Muscle layer of duodenum (tissue), 2 donors: ENCODE measurements around the gene IL10RA.
"Not testable (repeated sequence)": the region's sequence is repeated elsewhere in the genome, so short reads cannot be mapped to it uniquely, and the experiment has no call there.

ENCODE experiments used
- H3K27ac ChIP-seq: one replicate; pipeline ENCODE4 v1.7.0; 2013; ENCODE audit warnings: mild to moderate bottlenecking, low read length
- H3K27me3 ChIP-seq: one replicate; pipeline ENCODE4 v1.7.0; 2013; ENCODE audit warnings: low read depth, mild to moderate bottlenecking, control low read depth, low read length
- H3K36me3 ChIP-seq, 2 donors: one replicate each; pipeline ENCODE4 v1.7.0; 2013; ENCODE audit warnings: low read length in 2 of 2, control low read depth in 1 of 2, mild to moderate bottlenecking in 1 of 2; ENCODE audit not compliant: insufficient read depth in 2 of 2, control insufficient read depth in 1 of 2
- H3K4me1 ChIP-seq, 2 donors: one replicate each; pipeline ENCODE4 v1.7.0; 2013; ENCODE audit warnings: low read length in 2 of 2, mild to moderate bottlenecking in 2 of 2, control low read depth in 1 of 2, moderate library complexity in 1 of 2; ENCODE audit not compliant: insufficient read depth in 2 of 2, control insufficient read depth in 1 of 2
- H3K4me3 ChIP-seq, 2 donors: one replicate each; pipeline ENCODE4 v1.7.0; 2013; ENCODE audit warnings: low read length in 2 of 2, low read depth in 1 of 2, mild to moderate bottlenecking in 1 of 2
- H3K9me3 ChIP-seq, 2 donors: one replicate each; pipeline ENCODE4 v1.7.0; 2013; ENCODE audit warnings: low read length in 2 of 2, control low read depth in 1 of 2, mild to moderate bottlenecking in 1 of 2; ENCODE audit not compliant: control insufficient read depth in 1 of 2
- donor health status: healthy.

IL10RA gene

DNA sequence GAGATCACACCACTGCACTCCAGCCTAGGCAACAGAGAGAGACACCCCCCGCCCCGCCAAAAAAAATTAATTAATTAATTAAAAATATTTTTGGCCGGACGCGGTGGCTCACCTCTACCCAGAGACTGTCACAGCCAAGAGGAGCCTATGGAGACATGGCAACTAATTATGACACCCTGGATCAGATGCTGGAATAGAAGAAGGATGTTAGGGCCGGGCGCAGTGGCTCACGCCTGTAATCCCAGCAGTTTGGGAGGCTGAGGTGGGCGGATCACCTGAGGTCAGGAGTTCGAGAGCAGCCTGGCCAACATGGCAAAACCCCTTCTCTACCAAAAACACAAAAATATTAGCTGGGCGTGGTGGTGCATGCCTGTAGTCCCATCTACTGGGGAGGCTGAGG lies 37.7 kb upstream of the IL10RA start:
- H3K36me3 ChIP-seq, H3K4me1 ChIP-seq, H3K27ac ChIP-seq, H3K4me3 ChIP-seq, H3K27me3 ChIP-seq, H3K9me3 ChIP-seq: not testable (repeated sequence)

DNA sequence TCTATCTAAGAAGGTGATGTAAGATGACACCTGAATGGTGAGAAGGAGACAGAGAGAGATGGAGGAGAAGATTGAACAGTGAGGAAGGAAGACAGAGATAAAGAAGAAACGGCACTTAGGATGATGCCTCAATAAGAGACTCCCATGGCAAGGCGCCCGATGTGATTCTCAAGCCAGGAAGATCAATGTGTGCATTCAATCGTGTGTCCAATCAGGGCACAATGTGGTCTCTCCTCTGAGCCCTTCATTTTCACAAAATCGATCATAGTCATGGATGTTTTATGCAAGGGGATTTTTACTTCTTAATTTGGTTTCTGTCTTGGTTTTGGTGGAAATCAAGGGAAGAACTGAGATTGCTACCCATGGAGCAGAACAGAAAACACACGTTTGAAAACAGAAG lies 37.1 kb upstream of the IL10RA start:
- H3K4me1 ChIP-seq: peaks cover 0 to 4% of the 10 kb centered on the region in 2 donors
- H3K4me3 ChIP-seq: no peak overlapping the region
- no peak overlapping the region for H3K27ac ChIP-seq
- no peaks in the 10 kb centered on the region for H3K36me3 ChIP-seq
- H3K27me3 ChIP-seq: no peaks in the 10 kb centered on the region
- no peaks in the 10 kb centered on the region for H3K9me3 ChIP-seq

DNA sequence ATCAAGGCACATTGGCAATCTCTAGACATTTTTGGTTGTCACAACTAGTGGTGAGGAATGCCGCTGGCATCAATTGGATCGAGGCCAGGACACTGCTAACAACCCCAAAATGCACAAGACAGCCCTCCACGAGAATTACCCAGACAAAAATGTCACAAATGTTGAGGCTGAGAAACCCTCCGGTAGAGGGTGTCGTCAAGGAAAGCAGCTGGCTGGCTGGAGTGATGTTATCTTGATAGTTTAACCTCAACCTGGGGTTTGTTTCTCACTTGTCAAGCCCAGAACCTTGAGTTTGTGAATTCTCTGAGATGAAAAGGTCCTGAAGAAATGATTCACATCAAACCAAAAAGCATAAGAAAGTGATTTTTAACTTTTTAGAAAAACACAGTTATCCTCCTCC lies 35.9 kb upstream of the IL10RA start:
- Histone ChIP-seq H3K4me3 (no peak overlapping the region), H3K9me3 (no peaks in the 10 kb centered on the region), H3K27ac (no peak overlapping the region), H3K36me3 (no peaks in the 10 kb centered on the region), H3K27me3 (no peaks in the 10 kb centered on the region), H3K4me1 (peaks cover 0 to 4% of the 10 kb centered on the region in 2 donors)

DNA sequence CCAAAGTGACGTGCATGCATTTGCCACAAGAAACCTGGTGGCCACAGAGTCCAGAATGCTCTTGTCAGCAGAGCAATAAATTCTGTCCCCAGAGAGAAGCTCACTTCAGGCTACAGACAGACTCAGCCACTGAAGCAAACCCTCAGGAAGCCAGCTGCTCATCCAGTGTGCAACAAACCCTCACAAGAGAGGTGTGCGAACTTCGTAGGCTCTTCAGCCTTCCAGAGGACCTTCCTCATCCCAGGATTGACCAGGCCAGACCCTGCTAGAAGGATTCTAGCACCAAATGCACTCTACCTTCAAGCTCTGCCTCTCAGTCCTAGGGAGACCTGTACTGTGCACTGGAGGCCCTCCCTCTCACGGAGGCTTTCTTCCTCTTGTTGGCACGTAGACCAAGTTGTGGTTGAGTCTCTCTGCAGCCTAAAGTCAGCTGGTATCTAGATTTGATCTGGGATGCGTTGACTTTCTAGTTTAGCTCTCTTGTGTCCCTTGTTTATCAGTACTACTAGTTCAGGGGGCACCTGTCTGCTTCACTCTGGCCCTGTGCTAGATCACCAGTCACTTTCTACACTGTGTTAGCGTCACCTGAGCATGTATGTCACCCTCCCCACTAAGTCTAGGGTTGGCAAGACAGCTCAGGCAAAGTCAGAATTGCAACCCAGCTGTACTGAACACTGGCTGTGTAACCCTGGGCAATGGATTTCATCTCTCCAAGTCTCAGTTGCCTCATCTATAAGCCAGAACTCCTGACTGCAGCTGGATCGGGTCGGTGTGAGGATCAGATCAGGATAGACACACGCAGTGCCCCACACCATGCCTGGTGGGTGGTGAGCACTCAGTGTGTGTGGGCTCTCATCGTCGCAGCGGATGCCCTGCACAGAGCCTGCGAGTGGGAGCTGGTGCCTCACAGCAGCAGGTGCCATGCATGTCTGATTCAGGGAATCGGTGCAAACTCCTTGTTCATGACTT lies 34.9 kb upstream of the IL10RA start:
- H3K27me3 ChIP-seq: no peaks in the 10 kb centered on the region
- no peaks in the 10 kb centered on the region for H3K9me3 ChIP-seq
- no peak overlapping the region for H3K4me3 ChIP-seq
- H3K36me3 ChIP-seq: no peaks in the 10 kb centered on the region
- H3K27ac ChIP-seq: no peak overlapping the region
- peaks cover 0 to 4% of the 10 kb centered on the region in 2 donors for H3K4me1 ChIP-seq

DNA sequence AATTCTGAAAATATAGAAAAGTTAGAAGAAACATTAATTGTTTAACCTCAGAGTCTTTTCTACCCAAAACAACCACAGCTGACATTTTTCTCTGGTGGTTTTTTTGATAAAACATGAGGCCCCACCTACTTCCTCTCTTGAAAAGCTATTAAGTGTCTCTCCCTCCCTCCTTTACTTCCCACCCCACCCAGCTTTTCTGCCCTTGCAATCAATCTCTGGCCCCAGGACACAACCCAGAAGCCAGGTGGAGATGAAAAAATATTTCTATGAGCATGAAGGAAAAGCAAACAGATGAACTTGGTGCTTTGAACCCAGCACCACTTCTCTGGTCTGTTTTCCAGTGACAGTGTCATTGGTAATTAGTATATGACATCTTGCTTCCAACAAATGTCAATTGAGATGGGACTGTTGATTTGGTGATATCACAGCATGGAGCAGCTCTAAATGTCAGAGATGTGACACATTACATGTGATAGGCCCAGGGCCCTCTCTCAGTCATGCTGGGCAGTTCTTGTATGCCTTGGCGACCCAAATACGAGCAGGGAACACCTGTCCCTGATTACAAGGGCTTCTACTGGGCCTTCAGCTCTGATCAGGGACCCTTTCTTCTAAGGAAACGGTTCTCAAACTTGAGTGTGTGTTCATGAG lies 33.0 kb upstream of the IL10RA start:
- Histone ChIP-seq H3K9me3 (no peaks in the 10 kb centered on the region), H3K4me3 (no peak overlapping the region), H3K36me3 (no peaks in the 10 kb centered on the region), H3K27me3 (no peaks in the 10 kb centered on the region), H3K27ac (no peak overlapping the region), H3K4me1 (peaks cover 0 to 4% of the 10 kb centered on the region in 2 donors)

DNA sequence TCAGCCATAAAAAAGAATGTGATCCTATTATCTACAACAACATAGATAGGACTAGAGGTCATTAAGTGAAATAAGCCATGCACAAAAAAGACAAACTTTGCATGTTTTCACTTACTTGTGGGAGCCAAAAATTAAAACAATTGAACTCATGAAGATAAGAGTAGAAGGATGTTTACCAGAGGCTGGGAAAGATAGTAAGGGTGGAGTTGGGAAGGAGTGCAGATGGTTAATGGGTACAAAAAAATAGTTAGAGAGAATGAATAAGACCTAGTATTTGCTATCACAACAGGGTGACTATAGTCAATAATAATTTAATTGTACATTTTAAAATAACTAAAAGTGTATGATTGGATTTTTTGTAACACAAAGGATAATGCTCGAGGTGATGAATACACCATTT lies 27.2 kb upstream of the IL10RA start:
- no peaks in the 10 kb centered on the region for H3K36me3 ChIP-seq
- H3K4me3 ChIP-seq: no peak overlapping the region
- H3K4me1 ChIP-seq: no peaks in the 10 kb centered on the region
- H3K27me3 ChIP-seq: no peaks in the 10 kb centered on the region
- no peak overlapping the region for H3K27ac ChIP-seq
- H3K9me3 ChIP-seq: no peaks in the 10 kb centered on the region

DNA sequence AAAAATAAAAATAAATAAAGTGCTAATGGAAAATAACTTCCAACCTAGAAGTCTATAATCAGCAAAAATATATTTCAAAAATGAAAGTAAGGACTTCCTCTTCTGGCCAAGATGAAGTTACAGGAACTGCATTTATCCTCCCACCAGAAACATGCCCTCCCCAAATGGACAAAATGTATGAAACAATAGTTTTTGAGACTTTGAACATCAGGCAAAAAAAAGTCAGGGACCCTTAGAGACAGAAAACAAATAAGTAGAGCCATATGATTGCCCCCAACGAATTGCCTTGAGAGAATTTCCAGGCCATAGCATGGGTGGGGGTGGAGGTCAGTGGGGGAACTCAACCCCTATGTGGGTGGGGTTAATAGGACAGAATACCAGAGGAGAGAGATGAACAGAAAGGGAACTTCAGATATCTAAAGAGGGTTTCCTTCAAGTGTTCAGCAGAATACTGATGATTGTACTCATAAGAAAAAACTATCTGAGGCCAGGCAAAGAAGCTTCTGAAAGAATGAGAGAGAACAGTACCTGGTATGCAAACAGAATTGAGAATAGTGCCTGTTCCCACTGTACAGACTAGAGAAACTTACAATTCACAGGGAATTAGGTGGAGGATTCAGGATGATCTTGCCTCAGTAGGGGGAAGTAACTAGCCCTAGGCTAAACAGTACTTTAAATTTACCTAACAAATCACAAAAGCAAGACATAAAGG lies 26.6 kb upstream of the IL10RA start:
- Histone ChIP-seq H3K36me3 (no peaks in the 10 kb centered on the region), H3K4me3 (no peak overlapping the region), H3K27ac (peak overlapping the region; percentile 53), H3K9me3 (no peaks in the 10 kb centered on the region), H3K27me3 (no peaks in the 10 kb centered on the region), H3K4me1 (no peaks in the 10 kb centered on the region)

DNA sequence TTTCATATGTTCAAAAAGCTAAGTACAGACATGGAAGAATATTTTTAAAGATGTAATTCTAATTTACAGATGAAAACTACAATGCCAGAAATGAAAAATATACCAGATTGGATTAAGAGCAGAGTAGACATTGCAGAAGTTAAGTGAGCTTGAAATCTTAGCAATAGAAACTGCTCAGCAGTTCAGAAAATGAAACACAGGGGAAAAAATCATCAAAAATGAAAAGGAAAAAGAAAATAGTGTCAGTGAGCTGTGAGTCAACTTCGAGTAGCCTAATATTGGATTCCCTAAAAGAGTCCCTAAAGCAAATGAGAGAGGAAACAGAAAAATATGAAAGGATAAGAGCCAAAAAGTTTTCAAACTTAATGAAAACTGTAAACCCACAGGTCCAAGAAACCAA lies 25.8 kb upstream of the IL10RA start:
- H3K27ac ChIP-seq: peak overlapping the region; percentile 46
- H3K4me3 ChIP-seq: no peak overlapping the region
- H3K9me3 ChIP-seq: no peaks in the 10 kb centered on the region
- H3K36me3 ChIP-seq: no peaks in the 10 kb centered on the region
- H3K27me3 ChIP-seq: no peaks in the 10 kb centered on the region
- no peaks in the 10 kb centered on the region for H3K4me1 ChIP-seq

DNA sequence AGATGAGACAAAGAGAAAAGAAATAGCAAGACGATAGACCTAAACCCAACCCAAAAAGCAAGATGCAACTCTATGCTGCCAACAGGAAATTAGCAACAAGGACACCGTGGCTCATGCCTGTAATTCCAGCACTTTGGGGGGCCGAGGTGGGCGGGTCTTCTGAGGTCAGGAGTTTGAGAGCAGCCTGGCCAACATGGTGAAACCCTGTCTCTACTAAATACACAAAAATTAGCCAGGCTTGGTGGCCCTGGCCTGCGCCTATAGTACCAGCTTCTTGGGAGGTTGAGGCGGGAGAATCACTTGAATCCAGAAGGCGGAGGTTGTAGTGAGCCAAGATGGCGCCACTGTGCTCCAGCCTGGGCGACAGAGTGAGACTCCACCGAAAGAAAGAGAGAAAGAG lies 24.3 kb upstream of the IL10RA start:
- Histone ChIP-seq H3K9me3 (no peaks in the 10 kb centered on the region), H3K27me3 (no peaks in the 10 kb centered on the region), H3K27ac (no peak overlapping the region), H3K36me3 (no peaks in the 10 kb centered on the region), H3K4me3 (no peak overlapping the region), H3K4me1 (no peaks in the 10 kb centered on the region)

DNA sequence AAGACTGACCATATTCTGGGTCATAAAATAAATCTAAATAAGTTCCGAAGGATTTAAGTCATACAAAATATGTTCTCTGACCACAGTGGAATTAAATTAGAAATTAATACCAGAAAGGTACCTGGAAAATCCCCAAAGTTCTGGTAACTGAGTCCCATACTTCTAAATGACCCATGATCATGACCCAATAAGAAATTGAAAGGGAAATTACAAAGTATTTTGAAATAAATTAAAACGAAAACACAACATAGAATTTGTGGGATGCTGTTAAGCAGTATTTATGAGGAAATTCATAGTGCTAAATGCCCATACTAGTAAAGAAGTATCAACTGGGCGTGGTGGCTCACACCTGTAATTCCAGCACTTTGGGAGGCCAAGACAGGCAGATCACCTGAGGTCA lies 23.4 kb upstream of the IL10RA start:
- no peaks in the 10 kb centered on the region for H3K9me3 ChIP-seq
- H3K27me3 ChIP-seq: no peaks in the 10 kb centered on the region
- H3K36me3 ChIP-seq: no peaks in the 10 kb centered on the region
- H3K27ac ChIP-seq: no peak overlapping the region
- no peak overlapping the region for H3K4me3 ChIP-seq
- H3K4me1 ChIP-seq: no peaks in the 10 kb centered on the region

DNA sequence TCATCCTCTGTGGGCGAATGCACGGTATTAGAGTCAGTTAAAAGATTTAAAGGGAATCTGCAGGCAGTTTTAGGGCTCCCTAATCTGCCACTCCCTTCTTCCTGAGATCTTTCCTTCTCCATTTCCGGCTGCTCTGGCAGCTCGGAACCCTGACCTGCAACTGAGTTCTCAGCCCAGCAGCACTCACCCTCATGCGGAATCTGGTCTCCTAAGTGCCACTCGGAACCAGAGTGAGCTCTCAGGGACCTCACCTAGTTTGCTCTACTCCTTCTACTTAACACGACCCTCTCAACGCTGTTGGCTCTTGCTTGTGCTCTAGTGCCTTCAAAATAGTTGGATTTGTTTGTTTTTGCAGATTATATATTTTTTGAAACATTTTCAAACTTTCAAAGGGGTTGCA lies 19.3 kb upstream of the IL10RA start:
- Histone ChIP-seq H3K36me3 (no peaks in the 10 kb centered on the region), H3K27me3 (no peaks in the 10 kb centered on the region), H3K27ac (no peak overlapping the region), H3K4me3 (no peak overlapping the region), H3K4me1 (no peaks in the 10 kb centered on the region), H3K9me3 (no peaks in the 10 kb centered on the region)
